Neural progenitor cell (in vitro differentiated cells): ENCODE results near the gene NBEA.

Experiments used
- EZH2 ChIP-seq: fragments of 200-600 bp; sonication (generic); IDR thresholded peaks from 2 replicates; pipeline ENCODE4 v1.6.1; 2017; ENCODE audit warnings: antibody characterized with exemption, mild to moderate bottlenecking, moderate library complexity
- TF ChIP-seq, protein P1 (sequence below): fragments of 200-600 bp; sonication (generic); IDR thresholded peaks from 2 replicates; pipeline ENCODE4 v1.5.1; 2017; ENCODE audit warnings: antibody characterized with exemption, mild to moderate bottlenecking

DNA sequence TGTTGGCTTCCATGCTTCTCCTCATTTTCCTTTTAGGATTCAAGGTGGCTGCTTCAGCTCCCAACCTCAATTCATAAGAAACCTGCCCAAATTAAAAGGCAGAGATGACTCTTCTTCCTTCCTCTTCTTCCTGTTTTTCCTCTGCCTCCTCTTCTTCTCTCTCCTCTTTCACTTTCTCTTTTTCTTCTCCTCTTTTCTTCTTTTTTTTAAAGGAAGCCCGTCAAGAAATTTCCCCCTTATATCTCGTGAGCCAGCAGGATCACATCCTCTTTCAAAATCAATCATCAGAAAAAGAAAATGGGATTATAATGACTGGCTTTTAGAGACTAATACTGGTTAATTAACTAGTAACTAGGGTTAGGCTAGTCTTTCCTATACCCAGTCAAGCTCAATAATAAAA lies 220.3 kb downstream of the NBEA start:
- TF ChIP-seq, protein P1, sequence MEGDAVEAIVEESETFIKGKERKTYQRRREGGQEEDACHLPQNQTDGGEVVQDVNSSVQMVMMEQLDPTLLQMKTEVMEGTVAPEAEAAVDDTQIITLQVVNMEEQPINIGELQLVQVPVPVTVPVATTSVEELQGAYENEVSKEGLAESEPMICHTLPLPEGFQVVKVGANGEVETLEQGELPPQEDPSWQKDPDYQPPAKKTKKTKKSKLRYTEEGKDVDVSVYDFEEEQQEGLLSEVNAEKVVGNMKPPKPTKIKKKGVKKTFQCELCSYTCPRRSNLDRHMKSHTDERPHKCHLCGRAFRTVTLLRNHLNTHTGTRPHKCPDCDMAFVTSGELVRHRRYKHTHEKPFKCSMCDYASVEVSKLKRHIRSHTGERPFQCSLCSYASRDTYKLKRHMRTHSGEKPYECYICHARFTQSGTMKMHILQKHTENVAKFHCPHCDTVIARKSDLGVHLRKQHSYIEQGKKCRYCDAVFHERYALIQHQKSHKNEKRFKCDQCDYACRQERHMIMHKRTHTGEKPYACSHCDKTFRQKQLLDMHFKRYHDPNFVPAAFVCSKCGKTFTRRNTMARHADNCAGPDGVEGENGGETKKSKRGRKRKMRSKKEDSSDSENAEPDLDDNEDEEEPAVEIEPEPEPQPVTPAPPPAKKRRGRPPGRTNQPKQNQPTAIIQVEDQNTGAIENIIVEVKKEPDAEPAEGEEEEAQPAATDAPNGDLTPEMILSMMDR: no peak
- no peak for TF ChIP-seq EZH2
